Tibial nerve (tissue), 4 donors: Measurements from ENCODE around the gene IL21R. TPM values are rescaled to one million over a fixed set of nuclear protein-coding genes. Genes with fewer than 3 reads are reported as not detected.
"Not testable (repeated sequence)": the region's sequence is repeated elsewhere in the genome, so short reads cannot be mapped to it uniquely, and the experiment has no call there.

Source experiments
- DNase-seq, 2 donors: peaks; one replicate each; pipeline ENCODE4 v3.0.0-alpha.2; 2019; ENCODE audit warnings: low spot score in 2 of 2
- H3K27ac ChIP-seq, 4 donors: fragments of 200-600 bp; sonication (generic) in 3 of 4; one replicate each; pipeline ENCODE4 v1.5.1; 2017 to 2019; ENCODE audit warnings: mild to moderate bottlenecking in 1 of 4
- H3K27me3 ChIP-seq, 2 donors: fragments of 200-600 bp; sonication (generic) in 1 of 2; one replicate each; pipeline versions ENCODE4 v1.5.1 to v1.6.0; 2017 to 2019
- H3K36me3 ChIP-seq, 3 donors: fragments of 200-600 bp; sonication (generic); one replicate each; pipeline ENCODE4 v1.5.1; 2018 to 2019
- H3K4me1 ChIP-seq, 4 donors: fragments of 200-600 bp; sonication (generic) in 3 of 4; one replicate each; pipeline ENCODE4 v1.5.1; 2017 to 2019
- H3K4me3 ChIP-seq, 4 donors: fragments of 200-600 bp; sonication (generic) in 3 of 4; one replicate each; pipeline ENCODE4 v1.5.1; 2017 to 2019; ENCODE audit warnings: mild to moderate bottlenecking in 1 of 4, moderate library complexity in 1 of 4
- H3K9me3 ChIP-seq, 4 donors: fragments of 200-600 bp; sonication (generic) in 3 of 4; one replicate each; pipeline ENCODE4 v1.5.1; 2017 to 2019
- EP300 ChIP-seq, 2 donors: sonication (generic); formaldehyde crosslinking; IDR thresholded peaks; one replicate each; pipeline ENCODE4 v1.6.1; 2017; ENCODE audit warnings: antibody characterized with exemption in 2 of 2, mild to moderate bottlenecking in 1 of 2
- POLR2A ChIP-seq, 2 donors: fragments of 450-650 bp; IDR thresholded peaks; one replicate each; pipeline ENCODE4 v1.6.1; 2017; ENCODE audit warnings: antibody characterized with exemption in 2 of 2, mild to moderate bottlenecking in 2 of 2, moderate library complexity in 2 of 2
- WGBS, 2 donors: methylation state at CpG; one replicate each; pipeline ENCODE4 v1.1.5; 2018; 5-methylcytosine and 5-hydroxymethylcytosine counted together
- total RNA-seq, 4 donors: library from RNA; depleted of rRNA; stranded (reverse); fragments of >200 nt; gene quantifications; one replicate each; pipeline ENCODE4 v1.1.0, GENCODE V29; 2016
- TF ChIP-seq, protein P1 (sequence below), 5 experiments: fragments of 200-600 bp in 3 of 5; fragments of 450-650 bp in 2 of 5; sonication (generic) in 3 of 5; IDR thresholded peaks; one replicate each; pipeline ENCODE4 v1.5.1; 2016 to 2019; ENCODE audit warnings: antibody characterized with exemption in 5 of 5, mild to moderate bottlenecking in 3 of 5, moderate library complexity in 2 of 5

IL21R gene
- total RNA-seq, 4 donors from 2014 or later = 0.21 to 1.2 TPM; not detected in 2

DNA sequence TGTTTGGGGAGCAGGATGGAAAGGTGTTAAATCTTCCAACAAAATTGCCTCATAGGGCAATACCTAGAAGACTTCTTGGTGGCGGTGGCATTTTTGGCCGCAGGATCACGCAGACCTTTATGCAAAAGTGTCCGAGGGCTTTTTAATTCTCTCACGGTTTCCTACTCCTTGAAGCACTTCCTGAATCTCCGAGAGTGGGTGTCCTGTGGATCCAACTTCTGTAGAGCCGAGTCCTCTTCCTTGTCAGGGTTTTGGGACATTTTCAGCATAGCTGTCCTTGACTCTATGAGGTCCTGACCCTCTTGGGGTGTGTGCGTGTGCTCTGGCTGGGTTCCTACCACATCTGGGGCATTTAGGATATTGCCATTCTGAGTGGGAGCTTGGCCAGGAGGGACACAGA is 31.7 kb downstream of the IL21R start:
- H3K27me3 ChIP-seq = peaks cover 0 to 7% of the 10 kb centered on the region in 2 donors
- H3K4me1 ChIP-seq = no peaks in the 10 kb centered on the region
- no peak overlapping the region for H3K27ac ChIP-seq
- DNase-seq = no peak
- TF ChIP-seq POLR2A (IDR thresholded peaks at IDR 0.05) (no peak), EP300 (IDR thresholded peaks at IDR 0.05) (no peak)
- TF ChIP-seq, protein P1, sequence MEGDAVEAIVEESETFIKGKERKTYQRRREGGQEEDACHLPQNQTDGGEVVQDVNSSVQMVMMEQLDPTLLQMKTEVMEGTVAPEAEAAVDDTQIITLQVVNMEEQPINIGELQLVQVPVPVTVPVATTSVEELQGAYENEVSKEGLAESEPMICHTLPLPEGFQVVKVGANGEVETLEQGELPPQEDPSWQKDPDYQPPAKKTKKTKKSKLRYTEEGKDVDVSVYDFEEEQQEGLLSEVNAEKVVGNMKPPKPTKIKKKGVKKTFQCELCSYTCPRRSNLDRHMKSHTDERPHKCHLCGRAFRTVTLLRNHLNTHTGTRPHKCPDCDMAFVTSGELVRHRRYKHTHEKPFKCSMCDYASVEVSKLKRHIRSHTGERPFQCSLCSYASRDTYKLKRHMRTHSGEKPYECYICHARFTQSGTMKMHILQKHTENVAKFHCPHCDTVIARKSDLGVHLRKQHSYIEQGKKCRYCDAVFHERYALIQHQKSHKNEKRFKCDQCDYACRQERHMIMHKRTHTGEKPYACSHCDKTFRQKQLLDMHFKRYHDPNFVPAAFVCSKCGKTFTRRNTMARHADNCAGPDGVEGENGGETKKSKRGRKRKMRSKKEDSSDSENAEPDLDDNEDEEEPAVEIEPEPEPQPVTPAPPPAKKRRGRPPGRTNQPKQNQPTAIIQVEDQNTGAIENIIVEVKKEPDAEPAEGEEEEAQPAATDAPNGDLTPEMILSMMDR (IDR thresholded peaks at IDR 0.05) = no peak
- no peaks in the 10 kb centered on the region for H3K9me3 ChIP-seq
- WGBS, 2 donors = 69 to 79% methylated on average over 8 of the region's 8 CpGs
- no peaks in the 10 kb centered on the region for H3K36me3 ChIP-seq
- no peak overlapping the region for H3K4me3 ChIP-seq

DNA sequence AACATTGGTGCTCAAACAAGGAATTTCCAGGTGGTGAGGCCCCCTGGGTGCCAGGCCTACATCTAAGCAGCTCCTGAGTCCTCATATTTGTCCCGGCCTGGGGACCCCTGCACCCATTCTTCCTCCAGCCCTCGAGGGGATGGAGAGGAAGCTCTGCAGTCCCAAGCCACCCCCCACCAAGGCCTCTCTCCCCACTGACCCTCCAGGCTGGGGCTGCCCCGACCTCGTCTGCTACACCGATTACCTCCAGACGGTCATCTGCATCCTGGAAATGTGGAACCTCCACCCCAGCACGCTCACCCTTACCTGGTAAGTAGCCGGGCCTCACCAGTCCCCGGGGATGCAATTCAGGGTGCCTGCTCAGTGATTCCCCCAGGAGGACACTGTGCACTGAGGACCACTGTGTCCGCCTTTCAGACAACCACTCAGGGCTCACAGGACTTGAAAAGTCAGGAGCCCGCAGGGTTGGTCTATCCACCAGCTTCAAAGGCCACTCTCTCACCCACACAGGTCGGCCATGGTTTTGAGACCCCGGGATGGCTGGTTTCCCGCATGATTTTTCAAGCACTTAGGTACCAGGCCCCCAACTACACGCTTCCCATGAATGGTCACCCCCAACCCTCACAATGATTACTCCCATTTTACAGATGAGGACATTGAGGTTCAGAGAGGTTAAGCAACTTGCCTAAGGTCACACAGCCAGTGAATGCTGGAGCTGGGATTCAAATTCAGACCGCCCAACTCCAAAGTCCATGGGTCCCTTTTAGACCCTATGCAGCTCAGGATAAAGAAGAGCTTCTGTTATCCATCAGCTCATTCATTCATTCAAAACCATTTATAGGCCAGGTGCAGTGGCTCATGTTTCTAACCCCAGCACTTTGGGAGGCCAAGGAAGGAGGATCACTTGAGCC is 32.4 kb downstream of the IL21R start:
- no peak for TF ChIP-seq POLR2A (IDR thresholded peaks at IDR 0.05)
- no peak for TF ChIP-seq EP300 (IDR thresholded peaks at IDR 0.05)
- TF ChIP-seq, protein P1 (IDR thresholded peaks at IDR 0.05) = no peak
- Histone ChIP-seq H3K4me3 (no peak overlapping the region), H3K9me3 (no peaks in the 10 kb centered on the region), H3K4me1 (no peaks in the 10 kb centered on the region), H3K36me3 (no peaks in the 10 kb centered on the region), H3K27me3 (peaks cover 0 to 7% of the 10 kb centered on the region in 2 donors), H3K27ac (no peak overlapping the region)
- WGBS, 2 donors = 87 to 88% methylated on average over 12 to 16 of the region's 16 CpGs
- DNase-seq = no peak

DNA sequence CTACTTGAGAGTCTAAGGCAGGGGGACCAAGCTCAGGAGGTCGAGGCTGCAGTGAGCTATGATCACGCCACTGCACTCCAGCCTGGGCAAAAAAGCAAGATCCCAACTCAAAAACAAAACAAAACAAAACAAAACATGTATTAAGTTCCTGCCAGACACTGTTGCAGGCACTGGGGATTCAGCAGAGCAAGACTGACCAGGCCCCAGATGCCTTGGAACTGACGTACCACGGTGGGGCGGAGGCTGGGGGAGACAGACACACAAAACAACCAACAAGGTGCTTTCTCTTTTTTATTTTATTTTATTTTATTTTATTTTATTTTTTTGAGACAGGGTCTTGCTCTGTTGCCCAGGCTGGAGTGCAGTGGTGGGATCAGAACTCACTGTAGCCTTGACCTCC is 33.2 kb downstream of the IL21R start:
- H3K36me3 ChIP-seq, H3K9me3 ChIP-seq, H3K27ac ChIP-seq, H3K27me3 ChIP-seq, H3K4me1 ChIP-seq, H3K4me3 ChIP-seq, DNase-seq: not testable (repeated sequence)
- 82 to 84% methylated on average over 5 of the region's 5 CpGs for WGBS, 2 donors

DNA sequence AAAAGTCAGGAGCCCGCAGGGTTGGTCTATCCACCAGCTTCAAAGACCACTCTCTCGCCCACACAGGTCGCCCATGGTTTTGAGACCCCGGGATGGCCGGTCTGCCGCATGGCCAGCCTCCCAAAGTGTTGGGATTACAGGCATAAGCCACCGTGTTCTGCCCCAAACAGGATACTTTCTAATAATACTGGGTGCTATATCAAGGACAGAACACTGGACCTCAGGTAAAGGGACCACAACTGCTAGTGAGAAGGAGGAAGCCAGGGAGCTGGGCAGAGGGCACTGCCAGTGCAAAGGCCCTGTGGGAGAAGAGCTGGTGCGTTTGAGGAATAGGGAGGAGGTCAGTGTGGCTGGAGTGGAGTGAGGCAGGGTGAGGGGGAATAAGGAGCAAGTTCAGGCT is 34.1 kb downstream of the IL21R start:
- H3K9me3 ChIP-seq = no peaks in the 10 kb centered on the region
- no peak for DNase-seq
- no peaks in the 10 kb centered on the region for H3K27me3 ChIP-seq
- H3K36me3 ChIP-seq = no peaks in the 10 kb centered on the region
- H3K27ac ChIP-seq = no peak overlapping the region
- H3K4me1 ChIP-seq = no peaks in the 10 kb centered on the region
- H3K4me3 ChIP-seq = no peak overlapping the region
- WGBS, 2 donors = 83 to 92% methylated on average over 8 of the region's 8 CpGs
- TF ChIP-seq POLR2A (IDR thresholded peaks at IDR 0.05) = no peak
- no peak for TF ChIP-seq EP300 (IDR thresholded peaks at IDR 0.05)
- TF ChIP-seq, protein P1 (IDR thresholded peaks at IDR 0.05) = no peak

DNA sequence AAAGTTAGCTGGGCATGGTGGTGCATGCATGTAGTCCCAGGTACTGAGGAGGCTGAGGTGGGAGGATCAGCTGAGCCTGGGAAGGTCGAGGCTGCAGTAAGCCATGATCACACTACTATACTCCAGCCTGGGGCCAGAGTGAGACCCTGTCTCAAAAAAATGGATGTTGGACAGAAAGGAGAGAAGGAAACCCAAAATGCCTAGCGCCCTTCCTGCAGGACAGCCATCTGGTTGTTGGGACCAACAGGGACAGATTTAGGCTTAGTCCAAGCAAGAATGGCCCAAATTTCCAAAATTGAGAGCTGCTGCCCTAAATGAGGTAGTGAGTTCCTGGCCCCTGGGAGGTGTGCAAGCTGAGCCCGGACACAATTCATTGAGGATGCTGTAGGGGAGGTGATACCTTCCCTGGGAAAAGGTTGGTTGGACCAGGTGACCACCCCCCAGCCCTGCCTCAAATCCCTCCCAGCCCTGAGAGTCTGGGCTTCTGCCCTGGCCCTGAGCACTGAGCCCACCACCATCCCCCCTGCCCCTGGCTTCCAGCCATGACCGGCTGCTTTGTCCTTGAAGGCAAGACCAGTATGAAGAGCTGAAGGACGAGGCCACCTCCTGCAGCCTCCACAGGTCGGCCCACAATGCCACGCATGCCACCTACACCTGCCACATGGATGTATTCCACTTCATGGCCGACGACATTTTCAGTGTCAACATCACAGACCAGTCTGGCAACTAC is 35.1 kb downstream of the IL21R start:
- no peaks in the 10 kb centered on the region for H3K9me3 ChIP-seq
- no peak overlapping the region for H3K27ac ChIP-seq
- H3K4me3 ChIP-seq = no peak overlapping the region
- no peaks in the 10 kb centered on the region for H3K27me3 ChIP-seq
- 84 to 89% methylated on average over 9 of the region's 9 CpGs for WGBS, 2 donors
- DNase-seq = no peak
- no peaks in the 10 kb centered on the region for H3K4me1 ChIP-seq
- TF ChIP-seq POLR2A (IDR thresholded peaks at IDR 0.05) (no peak), EP300 (IDR thresholded peaks at IDR 0.05) (no peak)
- TF ChIP-seq, protein P1 (IDR thresholded peaks at IDR 0.05) = no peak
- no peaks in the 10 kb centered on the region for H3K36me3 ChIP-seq
